ENCODE measurements around the gene ARID1B. TPM values are rescaled to one million over a fixed set of nuclear protein-coding genes. Genes with fewer than 3 reads are reported as not detected.

The ARID1B gene
- total and polyA plus RNA-seq, 2 of the 13 experiments (the other 11 are each of a cell fraction or from before 2014, with no cell fraction given): 20.1 to 32.6 TPM

DNA sequence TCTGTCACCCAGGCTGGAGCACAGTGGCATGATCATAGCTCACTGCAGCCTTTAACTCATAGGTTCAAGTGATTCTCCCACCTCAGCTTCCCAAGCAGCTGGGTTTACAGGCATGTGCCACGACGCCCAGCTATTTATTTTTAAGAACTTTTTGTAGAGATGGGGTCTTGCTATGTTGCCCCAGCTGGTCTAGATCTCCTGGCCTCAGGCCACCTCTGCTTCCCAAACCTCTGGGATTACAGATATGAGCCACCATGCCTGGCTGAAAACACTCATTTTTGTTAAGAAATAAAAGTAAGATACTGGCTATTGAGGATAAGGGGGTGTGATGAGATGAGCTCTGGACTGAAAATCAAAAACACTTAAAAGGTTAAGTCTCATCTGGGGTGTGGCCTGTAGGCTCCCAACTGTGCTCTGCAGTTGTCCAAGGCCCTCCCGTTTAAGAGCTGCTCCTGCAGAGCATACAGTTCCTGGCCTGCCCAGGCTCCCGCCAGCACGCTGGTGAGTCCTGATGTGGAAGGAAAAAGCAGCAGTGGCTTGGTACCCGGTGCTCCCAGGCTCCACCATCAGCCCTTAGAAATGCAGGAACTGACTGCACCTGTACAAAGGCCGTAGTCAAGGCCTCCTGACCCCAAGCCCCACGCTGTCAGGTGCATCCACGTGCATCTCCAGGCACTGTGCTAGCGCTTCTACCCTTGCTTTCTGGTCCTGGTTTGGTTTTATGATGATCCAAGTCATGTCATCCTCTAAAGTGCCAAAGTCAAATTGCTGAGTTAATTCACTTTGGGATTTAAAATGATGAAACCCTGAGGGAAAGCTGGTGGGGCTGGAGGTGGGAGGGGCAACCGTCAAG is 434.7 kb downstream of the ARID1B start:
- Histone ChIP-seq H3K79me2 (ENCODE audit: insufficient read depth, low read length) (no peaks in the 10 kb centered on the region), H3K4me2 (ENCODE audit: low read depth, low read length) (no peak overlapping the region), H3K4me1 (ENCODE audit: insufficient read depth, low read length) (no peaks in the 10 kb centered on the region), H3K4me3 (replicated peaks in 1 of 3; ENCODE audit: insufficient read depth in 1 of 3, low read depth in 2 of 3, low read length in 3 of 3) (no peak overlapping the region), H3K36me3 (replicated peaks in 1 of 2; ENCODE audit: control insufficient read depth in 1 of 2, insufficient read depth in 2 of 2, low read length in 2 of 2) (peaks cover 10 to 13% of the 10 kb centered on the region in 2 experiments), H2AFZ (ENCODE audit: low read length) (no peak overlapping the region), H4K20me1 (ENCODE audit: insufficient read depth, low read length) (no peaks in the 10 kb centered on the region), H3K27me3 (ENCODE audit: control insufficient read depth in 1 of 2, insufficient read depth in 2 of 2, low read length in 2 of 2) (no peaks in the 10 kb centered on the region), H3K9me3 (ENCODE audit: low read length) (no peaks in the 10 kb centered on the region), H3K9ac (ENCODE audit: insufficient read depth, low read depth, low read length) (no peak overlapping the region), H3K27ac (ENCODE audit: extremely low read length, insufficient read depth, low read length) (no peak overlapping the region)
- BruUV-seq (replicated peaks): no TSS peak
- 68% methylated on average over 8 of the region's 11 CpGs for WGBS (ENCODE audit: low lambda C conversion rate)
- in situ Hi-C loops (cut with HindIII; ENCODE audit: extremely low pct_ligation_motif_present, low pct_unique_long_range_greater_than_20kb): no loop called here
- ChIA-PET CTCF (ENCODE audit: low intra/inter-chr PET ratio, low total read pairs) (no interaction called here), POLR2A (no interaction called here)
- TF ChIP-seq CBX1 (IDR thresholded peaks at IDR 0.05; ENCODE audit: low read depth): no peak
- 0 out of 4 replicates have a peak, but pooled peaks of 1 of the 2 experiments have one; percentile 32 for TF ChIP-seq POLR2A (IDR thresholded peaks at IDR 0.05; ENCODE audit: insufficient read depth in 1 of 2, low read depth in 2 of 2, low read length in 2 of 2)
- TF ChIP-seq, protein P1, sequence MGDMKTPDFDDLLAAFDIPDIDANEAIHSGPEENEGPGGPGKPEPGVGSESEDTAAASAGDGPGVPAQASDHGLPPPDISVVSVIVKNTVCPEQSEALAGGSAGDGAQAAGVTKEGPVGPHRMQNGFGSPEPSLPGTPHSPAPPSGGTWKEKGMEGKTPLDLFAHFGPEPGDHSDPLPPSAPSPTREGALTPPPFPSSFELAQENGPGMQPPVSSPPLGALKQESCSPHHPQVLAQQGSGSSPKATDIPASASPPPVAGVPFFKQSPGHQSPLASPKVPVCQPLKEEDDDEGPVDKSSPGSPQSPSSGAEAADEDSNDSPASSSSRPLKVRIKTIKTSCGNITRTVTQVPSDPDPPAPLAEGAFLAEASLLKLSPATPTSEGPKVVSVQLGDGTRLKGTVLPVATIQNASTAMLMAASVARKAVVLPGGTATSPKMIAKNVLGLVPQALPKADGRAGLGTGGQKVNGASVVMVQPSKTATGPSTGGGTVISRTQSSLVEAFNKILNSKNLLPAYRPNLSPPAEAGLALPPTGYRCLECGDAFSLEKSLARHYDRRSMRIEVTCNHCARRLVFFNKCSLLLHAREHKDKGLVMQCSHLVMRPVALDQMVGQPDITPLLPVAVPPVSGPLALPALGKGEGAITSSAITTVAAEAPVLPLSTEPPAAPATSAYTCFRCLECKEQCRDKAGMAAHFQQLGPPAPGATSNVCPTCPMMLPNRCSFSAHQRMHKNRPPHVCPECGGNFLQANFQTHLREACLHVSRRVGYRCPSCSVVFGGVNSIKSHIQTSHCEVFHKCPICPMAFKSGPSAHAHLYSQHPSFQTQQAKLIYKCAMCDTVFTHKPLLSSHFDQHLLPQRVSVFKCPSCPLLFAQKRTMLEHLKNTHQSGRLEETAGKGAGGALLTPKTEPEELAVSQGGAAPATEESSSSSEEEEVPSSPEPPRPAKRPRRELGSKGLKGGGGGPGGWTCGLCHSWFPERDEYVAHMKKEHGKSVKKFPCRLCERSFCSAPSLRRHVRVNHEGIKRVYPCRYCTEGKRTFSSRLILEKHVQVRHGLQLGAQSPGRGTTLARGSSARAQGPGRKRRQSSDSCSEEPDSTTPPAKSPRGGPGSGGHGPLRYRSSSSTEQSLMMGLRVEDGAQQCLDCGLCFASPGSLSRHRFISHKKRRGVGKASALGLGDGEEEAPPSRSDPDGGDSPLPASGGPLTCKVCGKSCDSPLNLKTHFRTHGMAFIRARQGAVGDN (CRISPR knock-in tag; IDR thresholded peaks at IDR 0.05): peak; percentile 12; the same call in 1 of the 2 replicates
- peak; percentile 75 for TF ChIP-seq ZNF121 (CRISPR knock-in tag; IDR thresholded peaks at IDR 0.05)
- TF ChIP-seq CREB1 (IDR thresholded peaks at IDR 0.05): no peak
- no peak for TF ChIP-seq CREB1 (CRISPR knock-in tag; IDR thresholded peaks at IDR 0.05)
- TF ChIP-seq AGO2 (optimal IDR thresholded peaks at IDR 0.05; ENCODE audit: low read depth, low read length): peak; percentile 33
- peak; percentile 95 for TF ChIP-seq RBM22 (optimal IDR thresholded peaks at IDR 0.05; ENCODE audit: low read length)
- intact Hi-C loops (cut with micrococcal nuclease; ENCODE audit: unreplicated experiment): no loop called here
- FAIRE-seq (no peak), DNase-seq (ENCODE audit: low spot score) (no peak), ATAC-seq (peak; percentile 40)
